ENCODE data around the gene TSHZ2.
A peak's percentile ranks its signal among the peaks of the same experiment; 100 is the strongest.
"Not testable (repeated sequence)": the region's sequence is repeated elsewhere in the genome, so short reads cannot be mapped to it uniquely, and the experiment has no call there.

The TSHZ2 gene

DNA sequence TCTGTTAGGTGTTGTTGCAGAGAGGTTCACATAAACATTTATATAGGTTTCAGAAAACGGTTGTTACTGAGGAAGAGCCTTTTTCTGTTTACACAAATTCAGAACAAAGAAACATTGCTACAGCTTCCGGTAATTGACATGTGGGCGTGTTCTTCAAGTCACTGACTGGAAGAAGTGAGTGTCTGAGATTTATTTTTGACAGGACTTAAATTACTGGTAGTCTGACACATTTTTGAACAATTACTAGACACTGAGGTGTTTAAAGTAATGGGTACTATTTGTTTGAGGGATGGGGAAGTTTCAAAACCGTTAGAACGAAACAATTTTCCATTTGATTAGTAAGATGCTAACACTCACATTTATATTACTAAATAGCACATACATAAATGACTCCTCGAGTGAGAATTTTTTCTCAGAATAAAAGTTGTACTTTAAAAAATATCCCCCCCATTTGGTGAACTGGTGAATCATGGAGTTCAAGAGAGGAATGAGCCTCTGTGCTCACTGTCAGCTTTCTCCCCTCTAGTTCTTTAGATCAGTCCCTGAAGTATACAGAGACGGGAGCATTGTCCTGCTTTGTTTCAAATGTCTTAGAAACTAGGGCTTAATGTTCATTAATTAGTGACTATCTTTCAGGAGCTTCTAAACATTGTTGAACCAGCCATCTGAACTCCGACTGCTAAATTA lies 98.7 kb downstream of the TSHZ2 start:
- peak in 1 of 2 experiments; percentile 46 for DNase-seq

DNA sequence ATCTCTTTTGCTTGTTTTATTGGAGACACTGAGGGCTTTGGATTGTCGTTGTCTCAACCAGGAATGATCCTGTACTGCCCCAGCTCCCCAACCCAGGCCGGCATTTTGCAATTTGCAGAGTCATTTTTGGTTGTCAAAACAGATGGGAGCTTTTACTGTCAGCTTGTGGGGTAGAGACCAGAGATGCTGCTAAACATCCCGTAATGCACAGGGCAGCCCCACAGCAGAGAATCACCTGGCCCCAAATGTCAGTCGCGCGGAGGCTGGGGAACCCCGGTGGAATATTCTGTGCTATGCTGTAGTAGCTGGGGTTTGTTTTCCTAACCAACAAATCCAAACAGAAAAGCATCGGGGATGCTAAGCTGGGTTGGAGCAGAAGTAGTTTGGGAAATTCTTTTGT lies 99.7 kb downstream of the TSHZ2 start:
- DNase-seq, result peak in 1 of 2 experiments; percentile 6

DNA sequence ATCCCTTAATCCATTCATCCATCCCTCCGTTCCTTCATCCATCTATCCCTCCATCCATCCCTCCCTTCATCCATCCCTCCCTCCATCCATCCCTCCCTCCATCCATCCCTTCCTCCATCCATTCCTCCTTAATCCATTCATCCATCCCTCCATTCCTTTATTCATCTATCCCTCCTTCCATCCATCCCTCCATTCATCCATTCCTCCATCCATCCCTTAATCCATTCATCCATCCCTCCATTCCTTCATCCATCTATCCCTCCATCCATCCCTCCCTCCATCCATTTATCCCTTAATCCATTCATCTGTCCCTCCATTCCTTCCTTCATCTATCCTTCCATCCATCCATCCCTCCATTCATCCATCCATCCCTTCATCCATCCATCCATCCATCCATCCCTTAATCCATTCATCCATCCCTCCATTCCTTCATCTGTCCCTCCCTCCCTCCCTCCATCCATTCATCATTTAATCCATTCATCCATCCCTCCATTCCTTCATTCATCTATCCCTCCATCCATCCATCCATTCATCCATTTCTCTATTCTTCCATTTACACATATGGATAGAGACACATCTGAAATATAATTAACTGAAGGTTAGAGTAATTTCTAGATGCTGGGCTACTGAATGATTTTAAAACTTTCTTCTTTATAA lies 100.9 kb downstream of the TSHZ2 start:
- no peak for DNase-seq

DNA sequence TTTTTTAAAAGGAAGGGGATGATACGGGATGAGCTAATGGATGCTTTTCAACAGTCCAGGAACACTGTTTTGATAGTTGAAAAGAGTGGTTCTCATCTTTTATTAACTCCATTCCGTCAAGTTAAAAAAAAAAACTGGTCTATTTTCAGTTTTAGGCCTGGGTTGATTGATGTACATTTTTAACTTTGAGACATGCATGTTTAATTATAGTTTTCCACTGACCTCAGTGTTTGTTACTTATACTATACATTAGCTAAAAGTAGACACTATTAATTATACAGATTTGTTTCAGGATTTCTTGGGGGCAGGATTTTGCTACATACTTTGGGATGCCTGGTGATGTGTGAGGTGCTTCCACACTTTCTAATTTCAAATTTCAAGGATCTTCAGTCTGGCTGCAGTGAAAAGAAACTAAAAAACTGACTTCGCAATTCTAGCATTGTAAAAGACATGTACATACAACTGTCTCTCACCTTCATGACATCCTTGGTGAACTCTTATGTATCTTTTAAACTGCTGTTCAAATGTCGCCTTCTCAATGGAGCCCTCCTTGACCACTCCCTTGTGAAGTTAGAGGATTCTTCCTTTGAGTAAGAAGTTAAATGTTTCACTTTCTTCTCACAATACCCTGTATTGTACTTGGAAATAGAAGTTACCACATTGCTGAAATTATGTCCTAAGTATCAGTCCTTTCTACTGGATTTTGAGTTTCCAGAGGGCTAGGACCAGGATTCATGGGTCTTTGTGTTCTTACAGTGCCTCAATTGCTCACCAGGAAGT lies 101.7 kb downstream of the TSHZ2 start:
- no peak for DNase-seq

DNA sequence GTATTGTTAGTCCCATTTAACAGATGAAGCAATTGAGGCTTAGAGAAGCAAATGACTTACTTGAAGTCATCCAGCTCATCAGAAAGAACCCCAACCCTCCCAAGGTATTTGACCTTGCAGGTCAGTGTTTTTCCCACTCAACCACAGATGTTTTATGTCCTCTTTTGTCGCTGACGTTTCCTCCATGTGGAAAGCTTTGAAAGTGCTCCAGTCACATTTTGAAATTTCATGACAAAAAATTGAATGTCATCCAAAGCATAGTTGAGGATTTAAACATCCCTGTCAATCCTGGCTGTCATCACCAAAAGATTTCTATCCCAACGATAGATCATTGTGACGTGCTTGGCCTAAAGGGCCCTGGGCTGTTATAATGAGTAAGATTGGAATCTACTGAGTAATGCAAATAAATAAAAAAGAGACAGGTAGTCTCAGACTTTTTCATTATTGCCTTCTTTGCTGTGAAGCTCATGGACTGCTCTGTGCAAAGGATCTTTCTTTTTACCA lies 102.7 kb downstream of the TSHZ2 start:
- DNase-seq, result no peak

DNA sequence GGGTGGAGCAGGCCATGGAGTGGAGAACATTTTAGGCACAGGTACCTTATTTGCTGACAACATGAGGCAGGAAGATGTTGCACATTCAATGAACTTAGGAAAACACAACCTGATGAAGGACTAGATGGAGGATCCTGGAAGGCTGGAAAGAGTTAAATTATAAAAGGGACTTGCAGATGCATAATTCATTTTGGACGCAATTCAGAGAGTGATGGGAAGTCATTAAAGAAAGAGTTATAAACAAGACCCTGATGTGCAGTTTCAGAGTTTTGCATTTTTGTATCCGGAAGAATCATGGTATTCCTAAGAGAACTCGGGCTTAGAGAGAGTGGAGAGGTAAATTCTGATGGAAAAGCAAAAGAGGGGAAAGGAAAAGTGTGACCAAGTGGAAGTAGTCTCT lies 104.5 kb downstream of the TSHZ2 start:
- no peak for DNase-seq

DNA sequence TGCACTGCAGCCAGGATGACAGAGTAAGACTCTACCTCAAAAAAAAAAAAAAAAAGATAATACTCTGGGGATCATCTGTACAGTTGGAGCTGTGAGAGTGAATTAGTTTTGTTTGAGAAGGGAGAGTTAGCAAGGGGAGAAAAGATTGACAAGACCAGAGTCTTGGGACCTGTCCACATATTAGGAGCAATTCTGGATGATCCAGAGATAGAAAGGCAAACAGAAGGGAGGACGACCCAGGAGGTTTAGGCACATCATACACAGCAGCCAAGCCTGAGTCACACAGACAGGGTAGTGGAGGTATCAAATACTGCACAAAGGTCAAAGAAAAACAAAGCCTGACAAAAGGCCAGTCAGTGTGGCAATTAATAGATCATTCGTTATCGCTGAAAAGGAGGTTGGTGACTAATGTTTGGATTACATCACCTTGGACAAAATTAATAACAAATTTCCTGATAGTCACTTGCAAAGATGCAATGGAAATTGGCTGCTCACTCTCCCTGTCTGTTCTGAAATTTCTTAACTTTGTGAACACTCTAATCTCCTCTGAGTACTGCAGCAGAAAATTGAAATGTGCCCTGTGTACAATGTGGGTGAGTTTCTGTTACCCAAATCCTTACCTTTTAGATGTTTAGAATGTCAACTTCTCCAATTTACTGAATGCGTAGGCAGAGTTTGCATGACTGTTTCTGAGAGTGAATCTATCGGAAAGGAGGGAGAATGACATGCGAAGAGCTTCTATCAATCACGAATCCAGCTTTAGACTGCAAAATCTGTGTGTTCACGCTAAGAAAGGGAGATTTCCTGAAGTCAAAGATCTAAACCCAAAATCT lies 105.4 kb downstream of the TSHZ2 start:
- DNase-seq, result peak; percentile 12 to 35

DNA sequence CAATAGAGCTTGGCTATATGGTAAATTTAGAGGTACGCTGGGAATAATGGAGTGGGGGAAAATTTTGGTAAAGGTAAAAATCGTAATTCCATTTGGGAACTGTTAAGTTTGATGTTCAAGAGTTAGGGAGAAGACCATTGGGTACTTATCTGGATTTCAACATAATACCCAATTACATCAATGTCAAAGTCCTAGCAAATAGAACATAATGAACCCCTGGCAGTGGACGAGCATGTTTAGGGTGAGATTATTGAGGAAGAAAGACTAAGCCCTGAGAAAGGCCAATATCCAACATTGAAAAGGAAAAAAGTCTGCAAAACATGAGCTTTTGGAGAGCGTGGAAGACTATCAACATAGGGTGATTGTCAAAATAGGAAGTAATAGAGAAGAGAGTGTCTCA lies 106.6 kb downstream of the TSHZ2 start:
- no peak for DNase-seq

DNA sequence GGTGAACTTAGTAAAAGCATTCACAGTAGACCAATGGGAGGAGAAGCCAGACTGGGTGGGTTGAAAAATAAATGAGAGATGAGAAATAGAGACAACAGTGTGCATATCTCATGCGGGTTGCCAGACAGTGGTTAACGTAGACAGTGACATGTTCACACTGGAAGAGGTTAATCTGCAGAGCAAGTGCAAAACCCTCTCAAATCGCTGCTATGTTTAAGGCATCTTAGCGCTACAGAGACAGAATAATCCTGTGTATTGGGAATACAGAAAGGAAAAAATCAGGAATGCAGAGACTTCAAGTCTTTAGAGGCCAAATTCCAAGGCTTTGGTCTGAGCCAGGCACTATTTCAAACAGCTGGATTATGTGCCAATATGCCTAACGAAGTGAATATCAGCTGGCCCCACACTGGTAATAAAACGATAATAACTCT lies 107.1 kb downstream of the TSHZ2 start:
- no peak for DNase-seq

DNA sequence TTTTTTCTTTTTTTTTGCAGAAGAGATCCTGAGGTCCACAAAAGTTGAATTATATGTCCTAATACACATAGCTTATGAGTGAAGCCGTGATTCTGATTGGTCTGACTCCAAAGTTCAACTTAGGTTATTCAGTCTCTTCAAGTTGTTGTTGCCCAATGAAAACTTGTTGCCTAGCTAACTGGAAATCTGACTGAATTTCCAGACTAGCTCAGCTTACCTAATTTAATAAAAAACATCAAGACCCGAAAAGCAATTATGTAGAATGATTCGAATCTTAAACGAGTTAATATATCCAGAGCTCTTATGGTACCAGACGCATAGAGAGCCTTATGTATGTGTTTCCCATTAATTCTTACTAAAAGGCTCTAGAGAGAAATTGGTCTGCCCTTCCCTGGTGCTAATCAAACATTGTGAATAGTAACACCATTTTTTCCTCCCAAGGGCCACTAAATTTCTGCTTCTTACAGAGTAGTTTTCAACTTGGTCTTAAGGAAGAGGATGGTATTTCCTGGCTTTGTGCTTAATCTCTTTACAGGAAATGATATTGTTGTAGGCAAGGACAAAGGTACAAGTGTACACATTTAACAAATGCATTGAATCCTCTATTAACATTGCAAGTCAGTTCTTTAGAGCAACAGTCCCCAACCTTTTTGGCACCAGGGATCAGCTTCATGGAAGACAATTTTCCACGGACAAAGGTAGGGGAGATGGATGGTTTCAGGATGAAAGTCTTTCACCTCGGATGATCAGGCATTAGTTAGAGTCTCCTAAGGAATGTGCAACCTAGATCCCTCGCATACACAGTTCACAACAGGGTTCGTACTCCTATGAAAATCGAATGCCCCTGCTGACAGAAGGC lies 107.9 kb downstream of the TSHZ2 start:
- no peak for DNase-seq

DNA sequence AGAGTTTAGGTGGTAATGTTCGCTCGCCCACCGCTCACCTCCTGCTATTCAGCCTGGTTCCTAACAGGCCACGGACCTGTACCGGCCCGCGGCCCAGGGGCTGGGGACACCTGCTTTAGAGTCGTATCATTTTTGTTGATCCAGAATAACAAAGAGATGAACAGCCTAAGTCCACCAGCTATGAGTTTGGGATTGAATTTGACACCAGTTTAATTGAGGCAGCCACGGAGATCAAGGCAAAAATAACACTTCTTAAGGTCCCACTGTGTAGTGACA lies 108.5 kb downstream of the TSHZ2 start:
- DNase-seq, result no peak

DNA sequence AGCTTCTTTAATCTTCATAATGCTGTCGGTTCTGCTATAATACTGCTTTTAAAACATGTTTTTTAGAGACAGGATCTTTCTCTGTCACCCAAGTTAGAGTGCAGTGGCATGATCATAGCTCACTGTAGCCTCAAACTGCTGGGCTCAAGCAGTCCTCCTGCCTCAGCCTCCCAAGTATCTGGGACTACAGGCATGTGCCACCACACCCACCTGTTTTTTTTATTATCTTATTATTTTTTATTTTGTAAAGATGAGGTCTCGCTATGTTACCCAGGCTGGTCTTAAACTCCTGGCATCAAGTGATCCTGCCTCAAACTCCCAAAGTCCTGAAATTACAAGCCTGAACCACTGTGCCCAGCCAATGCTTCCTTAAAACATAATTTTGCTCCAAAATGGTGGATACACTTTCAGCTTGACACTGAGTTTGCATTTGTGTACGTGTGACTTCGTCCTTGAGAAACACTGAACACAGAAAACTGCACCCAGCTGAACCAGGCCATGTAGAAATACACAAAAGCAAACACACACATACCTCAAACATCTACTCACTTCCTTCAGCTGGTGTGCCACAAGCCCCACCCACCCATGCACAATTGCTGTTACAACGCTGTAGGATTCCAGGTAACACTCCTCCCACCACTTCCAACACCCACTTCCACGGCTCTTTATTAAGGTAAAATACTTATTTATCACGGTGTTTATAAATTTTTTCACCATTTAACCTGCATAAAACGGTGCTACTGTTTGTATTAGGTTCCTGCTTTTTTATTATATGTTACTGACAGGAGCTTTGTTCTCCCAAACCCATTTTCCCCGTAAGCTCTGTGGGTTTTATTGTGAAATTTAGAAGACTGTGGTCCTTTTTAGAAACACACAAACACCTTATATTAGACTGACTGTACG lies 109.1 kb downstream of the TSHZ2 start:
- peak; percentile 13 to 59 for DNase-seq

DNA sequence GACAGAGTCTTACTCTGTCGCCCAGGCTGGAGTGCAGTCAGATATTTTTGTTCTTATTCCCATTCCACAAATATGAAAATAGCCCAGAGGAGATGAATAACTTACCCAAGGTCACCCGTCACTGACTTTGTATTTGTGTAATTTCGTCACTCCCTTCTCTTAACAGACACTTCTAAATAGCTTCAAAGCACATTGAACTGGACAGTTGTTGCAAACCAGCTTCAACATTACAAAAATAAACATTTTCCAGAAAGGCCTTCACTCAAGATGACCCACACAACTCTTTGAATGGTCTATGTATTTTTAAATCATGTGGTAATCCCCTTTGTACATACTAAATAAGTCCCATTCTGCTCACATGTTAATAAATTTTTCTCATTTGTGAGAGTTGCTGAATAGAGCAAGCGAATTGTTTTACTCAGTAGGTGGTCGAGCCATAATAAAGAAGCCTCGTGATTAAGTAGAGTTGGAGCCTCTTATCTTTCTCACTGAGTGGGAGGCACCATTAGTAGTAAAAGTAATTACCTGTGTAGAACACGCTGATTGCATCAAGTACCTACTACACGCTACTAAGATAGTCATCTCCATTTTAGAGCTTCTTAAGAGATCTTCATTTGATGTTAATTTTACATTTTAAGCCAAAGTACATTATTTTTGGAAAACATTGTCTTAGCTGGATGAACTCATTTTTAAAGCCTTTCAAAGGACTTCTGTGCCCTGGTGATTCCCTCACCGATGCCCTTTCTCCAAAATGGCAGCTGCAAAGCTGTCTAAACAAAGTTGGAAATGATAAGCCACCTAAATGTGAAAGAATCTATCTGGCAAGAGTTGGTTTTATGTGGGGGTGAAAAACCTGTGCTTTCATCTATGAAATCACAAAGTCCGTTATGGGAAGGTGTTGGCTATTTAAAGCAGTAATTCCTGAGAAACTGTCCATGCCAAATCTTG lies 110.0 kb downstream of the TSHZ2 start:
- no peak for DNase-seq

DNA sequence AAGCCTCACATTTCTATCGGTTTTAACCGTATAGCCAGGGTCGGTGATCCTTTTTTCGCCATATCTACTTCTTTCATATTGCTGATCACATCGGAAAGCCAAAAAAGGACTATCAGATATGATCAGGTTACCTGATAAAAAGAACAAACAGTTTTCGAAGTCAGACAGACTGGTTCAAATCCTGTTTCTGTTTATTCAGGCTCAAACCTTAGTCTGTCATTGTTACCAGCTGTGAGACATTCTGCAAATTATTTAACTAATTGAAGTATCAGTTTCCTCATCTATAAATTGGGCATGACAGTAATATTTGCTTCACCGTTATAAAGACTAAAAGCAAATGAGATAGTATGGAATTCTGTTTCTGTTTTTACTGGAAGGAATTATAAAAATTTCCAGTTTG lies 111.3 kb downstream of the TSHZ2 start:
- no peak for DNase-seq

DNA sequence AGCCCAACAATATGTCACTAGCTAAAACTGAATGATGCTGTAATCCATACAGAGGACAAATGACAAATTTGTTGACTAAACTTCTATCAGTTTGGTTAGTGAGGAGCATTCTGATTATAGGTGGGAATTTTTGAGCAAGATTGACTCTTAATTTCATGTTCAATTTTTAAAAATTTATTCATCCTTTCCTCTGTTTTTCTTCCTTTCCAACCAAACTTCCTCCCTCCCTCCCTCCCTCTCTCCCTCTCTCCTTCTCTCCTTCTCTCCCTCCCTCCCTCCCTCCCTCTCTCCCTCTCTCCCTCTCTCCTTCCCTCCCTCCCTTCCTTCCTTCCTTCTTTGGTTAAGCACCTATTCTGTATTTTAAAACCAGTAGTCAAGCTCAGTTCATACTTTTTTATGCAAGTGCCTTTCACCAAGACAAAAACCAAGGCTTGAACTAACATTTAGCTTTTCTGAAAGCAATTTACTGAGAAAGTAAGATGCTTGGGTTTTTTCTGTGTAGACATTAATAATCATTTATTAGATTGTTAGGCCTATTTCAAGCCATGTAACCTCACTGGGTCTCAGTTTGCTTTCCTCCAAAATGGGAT lies 112.3 kb downstream of the TSHZ2 start:
- no peak for DNase-seq

DNA sequence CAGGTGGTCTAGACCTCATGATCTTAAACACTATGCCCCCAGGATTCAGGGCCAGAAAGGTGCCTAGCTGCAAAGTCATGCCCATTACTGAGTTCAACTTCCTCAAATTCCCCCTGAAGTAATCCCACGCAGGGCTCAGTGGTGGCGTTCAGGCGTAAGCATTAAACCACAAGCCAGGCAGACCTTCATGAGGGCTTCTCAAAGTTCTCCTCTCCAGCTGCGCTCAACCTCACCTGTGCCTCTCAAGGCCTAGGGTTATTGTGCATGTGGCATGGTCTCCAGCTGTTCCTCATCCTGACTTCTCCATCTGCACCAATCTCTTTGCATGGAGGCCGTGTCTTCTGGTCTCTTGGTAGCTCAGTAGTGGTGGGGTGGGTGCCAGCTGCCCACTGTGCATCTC lies 113.6 kb downstream of the TSHZ2 start:
- DNase-seq, result no peak

DNA sequence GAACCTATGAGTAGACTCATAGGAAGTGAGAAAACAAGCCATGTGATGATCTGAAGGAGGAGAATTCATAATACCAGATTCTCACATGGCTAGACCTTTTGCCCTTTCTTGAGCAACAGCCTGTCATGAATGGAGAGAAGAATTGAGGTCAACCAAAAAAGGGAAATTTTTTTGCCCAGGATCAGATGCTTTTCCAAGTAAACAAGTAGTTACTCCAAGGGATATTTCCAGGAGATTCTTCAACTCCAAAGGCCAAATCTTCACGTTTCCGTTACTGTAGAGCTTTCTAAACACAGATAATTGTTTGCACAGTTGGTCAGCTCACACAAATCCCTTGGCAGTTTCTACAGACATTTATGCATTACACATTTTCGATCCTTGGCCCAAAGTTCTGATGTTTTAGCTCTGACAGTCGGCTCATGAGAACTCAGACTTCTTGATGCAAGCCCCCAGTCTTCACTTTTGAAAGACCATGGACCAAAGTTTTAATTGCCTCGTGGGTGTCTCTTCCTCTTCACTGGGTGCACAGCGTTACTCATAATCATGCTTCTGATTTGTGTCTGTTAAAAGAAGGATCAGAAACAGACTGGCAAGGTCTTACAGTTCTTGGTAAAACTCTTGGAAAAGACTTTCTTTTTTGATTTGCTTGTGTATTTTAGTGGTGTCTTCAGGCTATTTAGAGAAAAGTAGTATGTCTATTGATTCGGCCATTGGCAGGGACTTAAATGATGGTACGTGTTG lies 115.0 kb downstream of the TSHZ2 start:
- DNase-seq, result no peak

DNA sequence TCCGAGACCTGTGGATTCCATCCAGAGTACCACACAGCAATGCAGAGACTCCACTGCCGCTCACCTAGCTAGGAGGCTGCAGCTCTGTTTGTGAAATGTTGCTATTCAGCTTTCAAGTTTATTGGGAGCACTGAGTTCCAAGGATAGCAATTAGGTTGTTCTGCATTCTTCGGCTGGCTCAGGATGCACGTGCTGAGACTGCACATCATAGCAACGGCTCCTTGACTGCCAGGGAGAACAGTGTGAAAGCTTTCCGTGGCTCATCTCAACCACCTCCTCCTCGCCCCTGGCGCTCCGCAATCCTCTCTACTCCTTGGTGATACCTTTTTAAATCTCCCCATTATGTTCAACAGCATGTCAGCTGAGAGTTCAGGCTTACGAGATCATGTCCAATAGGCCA lies 116.6 kb downstream of the TSHZ2 start:
- DNase-seq, result no peak

DNA sequence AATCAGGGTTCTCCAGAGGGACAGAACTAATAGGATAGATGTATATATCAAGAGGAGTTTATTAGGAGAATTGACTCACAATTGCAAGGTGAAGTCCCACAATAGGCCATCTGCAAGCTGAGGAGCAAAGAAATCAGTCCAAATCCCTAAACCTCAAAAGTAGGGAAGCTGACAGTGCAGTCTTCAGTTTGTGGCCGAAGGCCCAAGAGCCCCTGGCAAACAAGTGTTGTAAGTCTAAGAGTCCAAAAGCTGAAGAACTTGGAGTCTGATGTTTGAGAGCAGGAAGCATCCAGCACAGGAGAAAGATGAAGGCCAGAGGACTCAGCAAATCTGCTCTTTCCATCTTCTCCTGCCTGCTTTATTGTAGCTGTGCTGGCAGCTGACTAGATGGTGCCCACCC lies 117.7 kb downstream of the TSHZ2 start:
- not testable (repeated sequence) for DNase-seq
